Gastrocnemius medialis (tissue), 4 donors: ENCODE measurements around the gene ADAMTS19.

Source experiments
- POLR2A ChIP-seq, 2 donors: fragments of 450-650 bp; IDR thresholded peaks; one replicate each; pipeline ENCODE4 v1.6.1; 2017; ENCODE audit warnings: antibody characterized with exemption in 2 of 2, mild to moderate bottlenecking in 2 of 2, moderate library complexity in 2 of 2
- TF ChIP-seq, protein P1 (sequence below), 5 experiments: fragments of 450-650 bp in 3 of 5; fragments of 200-600 bp in 2 of 5; sonication (generic) in 2 of 5; IDR thresholded peaks in 4 of 5; conservative IDR thresholded peaks in 1 of 5; 1 replicate in 4 of 5; 2 replicates in 1 of 5; pipeline ENCODE4 v1.5.1; 2016 to 2019; ENCODE audit warnings: antibody characterized with exemption in 5 of 5, mild to moderate bottlenecking in 3 of 5, moderate library complexity in 3 of 5

DNA sequence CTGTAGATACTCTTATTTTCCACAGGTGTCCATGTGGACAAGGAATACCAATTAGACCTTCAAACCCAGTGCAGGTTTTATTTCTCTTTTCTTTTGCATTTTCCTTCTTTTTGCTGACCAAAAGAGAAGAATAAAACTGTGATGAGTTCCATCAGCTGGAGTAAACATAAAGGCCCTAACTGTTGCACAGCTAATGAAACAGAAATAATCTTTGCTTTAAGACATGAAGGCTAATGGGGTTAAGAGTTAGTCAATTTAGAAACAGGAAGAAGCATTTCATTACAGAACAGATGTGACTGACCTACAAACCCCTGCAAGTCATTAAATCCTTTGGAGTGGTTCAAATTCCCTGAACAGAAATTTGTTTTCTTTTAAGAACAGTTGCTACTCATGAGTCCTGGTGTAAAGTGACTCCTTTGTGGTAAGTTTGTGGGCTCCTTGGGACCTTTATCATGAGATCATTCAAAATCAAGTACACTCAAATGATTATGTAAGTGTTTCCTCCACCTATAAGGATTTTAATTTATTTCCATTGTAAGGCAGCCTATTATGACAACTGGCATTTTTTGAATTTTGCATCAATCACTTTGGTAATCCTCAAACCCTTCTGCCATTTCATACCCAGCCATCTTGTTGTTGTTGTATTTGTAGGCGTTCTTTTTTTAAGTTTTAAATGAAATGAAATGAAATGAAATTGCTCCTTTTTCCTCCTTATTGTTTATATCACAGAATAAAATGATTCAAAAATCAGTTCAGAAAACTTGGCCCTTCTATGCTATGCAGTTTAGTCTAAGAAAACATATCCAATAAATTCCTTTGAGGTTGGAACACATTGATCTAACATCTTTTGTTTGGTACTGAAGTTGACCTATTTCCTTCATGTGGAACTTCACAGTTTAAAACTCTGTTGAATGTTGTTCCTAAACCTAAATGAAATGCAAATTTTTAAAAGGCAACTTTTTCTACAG, 289.1 kb downstream of the ADAMTS19 start:
- TF ChIP-seq, protein P1, sequence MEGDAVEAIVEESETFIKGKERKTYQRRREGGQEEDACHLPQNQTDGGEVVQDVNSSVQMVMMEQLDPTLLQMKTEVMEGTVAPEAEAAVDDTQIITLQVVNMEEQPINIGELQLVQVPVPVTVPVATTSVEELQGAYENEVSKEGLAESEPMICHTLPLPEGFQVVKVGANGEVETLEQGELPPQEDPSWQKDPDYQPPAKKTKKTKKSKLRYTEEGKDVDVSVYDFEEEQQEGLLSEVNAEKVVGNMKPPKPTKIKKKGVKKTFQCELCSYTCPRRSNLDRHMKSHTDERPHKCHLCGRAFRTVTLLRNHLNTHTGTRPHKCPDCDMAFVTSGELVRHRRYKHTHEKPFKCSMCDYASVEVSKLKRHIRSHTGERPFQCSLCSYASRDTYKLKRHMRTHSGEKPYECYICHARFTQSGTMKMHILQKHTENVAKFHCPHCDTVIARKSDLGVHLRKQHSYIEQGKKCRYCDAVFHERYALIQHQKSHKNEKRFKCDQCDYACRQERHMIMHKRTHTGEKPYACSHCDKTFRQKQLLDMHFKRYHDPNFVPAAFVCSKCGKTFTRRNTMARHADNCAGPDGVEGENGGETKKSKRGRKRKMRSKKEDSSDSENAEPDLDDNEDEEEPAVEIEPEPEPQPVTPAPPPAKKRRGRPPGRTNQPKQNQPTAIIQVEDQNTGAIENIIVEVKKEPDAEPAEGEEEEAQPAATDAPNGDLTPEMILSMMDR (IDR thresholded peaks at IDR 0.05 in 4 of 5, conservative IDR thresholded peaks at IDR 0.05 in 1 of 5) = no peak
- TF ChIP-seq POLR2A (IDR thresholded peaks at IDR 0.05) = no peak
